DND-41 (cell line): ENCODE measurements around the gene SHQ1.

Experiments used
- CTCF ChIP-seq: IDR thresholded peaks from 2 replicates; pipeline ENCODE4 v1.5.1; 2012; ENCODE audit warnings: borderline replicate concordance, low read length, moderate library complexity, mild to moderate bottlenecking; ENCODE audit not compliant: poor library complexity, severe bottlenecking; ENCODE audit errors: extremely low read depth
- EZH2 ChIP-seq: IDR thresholded peaks from 3 replicates; pipeline ENCODE4 v1.6.1; 2012; ENCODE audit warnings: borderline replicate concordance, low read depth, mild to moderate bottlenecking, moderate library complexity, low read length, inconsistent platforms; ENCODE audit not compliant: severe bottlenecking

DNA sequence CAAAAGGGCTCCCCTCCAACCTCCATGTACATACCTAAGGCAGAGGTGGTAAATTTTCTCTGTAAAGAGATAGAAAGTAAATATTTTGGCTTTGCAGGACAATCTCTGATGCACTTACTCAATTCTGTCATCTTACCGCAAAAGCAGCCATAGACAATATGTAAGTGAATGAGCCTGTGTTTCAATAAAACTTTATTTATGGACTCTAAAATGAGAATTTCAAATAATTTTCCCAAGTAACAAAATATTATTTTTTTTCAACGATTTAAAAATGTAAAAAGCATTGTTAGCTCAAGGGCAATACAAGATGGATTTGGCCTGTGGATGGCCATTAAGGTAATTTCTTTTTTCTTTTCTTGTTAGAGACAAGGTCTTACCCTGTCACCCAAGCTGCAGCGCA, 44.7 kb downstream of the SHQ1 start:
- TF ChIP-seq CTCF (no peak), EZH2 (no peak)
